MCF 10A (cell line): ENCODE data around the gene ADAMTSL3. TPM values are rescaled to one million over a fixed set of nuclear protein-coding genes. Genes with fewer than 3 reads are reported as not detected.
A peak's percentile ranks its signal among the peaks of the same experiment; 100 is the strongest.

Experiments
- BruUV-seq: library from RNA; stranded (reverse); fragments of 400-500 nt; replicated peaks from 2 replicates; lab custom pipeline; 2021; lab: Mats Ljungman, UMichigan
- CTCF ChIA-PET: fragments of 300-600 bp; sonication (Branson Sonifier 250); formaldehyde crosslinking; extraction: SDS; loops from one replicate; lab custom pipeline; 2021; ENCODE audit warnings: antibody characterized with exemption, inconsistent platforms; lab: Yijun Ruan, JAX
- POLR2A ChIA-PET: fragments of 300-600, 350-650 bp; sonication (Branson Sonifier 250); formaldehyde crosslinking; extraction: SDS; loops from one replicate; lab custom pipeline; 2020; ENCODE audit warnings: antibody characterized with exemption, inconsistent platforms; lab: Yijun Ruan, JAX
- DNase-seq: peaks from one replicate; pipeline ENCODE4 v3.0.0-alpha.2; 2018; ENCODE audit not compliant: unreplicated experiment
- H3K27ac Mint-ChIP-seq: one replicate; pipeline ENCODE4 v1.8.0; 2022; ENCODE audit warnings: mild to moderate bottlenecking, low read depth, mixed read lengths; ENCODE audit not compliant: unreplicated experiment
- H3K27me3 Mint-ChIP-seq: one replicate; pipeline ENCODE4 v1.8.0; 2022; ENCODE audit warnings: mixed read lengths; ENCODE audit not compliant: insufficient read depth, unreplicated experiment
- H3K36me3 Mint-ChIP-seq: one replicate; pipeline ENCODE4 v1.8.0; 2022; ENCODE audit warnings: mild to moderate bottlenecking, moderate library complexity, mixed read lengths; ENCODE audit not compliant: insufficient read depth, unreplicated experiment
- H3K4me1 Mint-ChIP-seq: one replicate; pipeline ENCODE4 v1.8.0; 2022; ENCODE audit warnings: mixed read lengths; ENCODE audit not compliant: insufficient read depth, unreplicated experiment
- H3K4me3 Mint-ChIP-seq: one replicate; pipeline ENCODE4 v1.8.0; 2022; ENCODE audit warnings: mild to moderate bottlenecking, moderate library complexity, mixed read lengths; ENCODE audit not compliant: unreplicated experiment
- H3K9me3 Mint-ChIP-seq: one replicate; pipeline ENCODE4 v1.8.0; 2022; ENCODE audit warnings: mixed read lengths; ENCODE audit not compliant: unreplicated experiment
- CTCF ChIP-seq: fragments of 200-600 bp; IDR thresholded peaks from one replicate; pipeline ENCODE4 v1.8.0; 2022; ENCODE audit warnings: antibody characterized with exemption, mild to moderate bottlenecking; ENCODE audit not compliant: unreplicated experiment
- intact Hi-C: fragments of 100-400 bp; cut with micrococcal nuclease; formaldehyde crosslinking; loops from 2 replicates; pipeline ENCODE4 v1.14.1; 2022
- total RNA-seq: library from RNA; stranded (reverse); gene quantifications from 2 replicates; pipeline ENCODE4 v1.2.3, GENCODE V29; 2022

ADAMTSL3 gene
- total RNA-seq, 1 experiment from 2014 or later, result 1.2 TPM

DNA sequence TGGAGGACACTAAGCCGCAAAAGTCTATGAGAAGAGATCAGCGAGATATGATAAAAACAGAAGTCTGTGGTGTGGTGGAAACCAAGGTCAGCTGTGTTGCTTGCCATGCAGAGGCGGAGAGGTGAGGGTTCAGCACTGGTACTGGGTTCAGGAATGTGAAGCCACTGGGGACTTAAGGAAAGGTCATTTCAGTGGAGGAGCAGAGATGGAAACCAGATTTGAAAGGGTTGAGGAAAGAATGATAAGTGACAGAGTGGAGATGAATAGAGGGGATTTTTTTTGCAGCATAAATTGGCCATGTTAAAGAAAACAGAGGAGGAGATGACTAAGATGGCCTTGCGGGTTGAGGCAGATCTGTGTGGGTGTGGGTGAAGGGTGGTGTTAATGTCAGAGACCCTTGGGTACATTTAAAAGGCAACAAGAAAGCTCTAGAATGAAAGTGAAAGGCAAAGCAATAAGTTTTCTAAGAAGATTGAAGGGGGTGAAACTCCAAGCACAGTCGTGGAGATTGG is 265.5 kb downstream of the ADAMTSL3 start:
- intact Hi-C loops, result no loop called here
- Mint-ChIP-seq H3K27ac (no peak overlapping the region), H3K4me1 (peaks cover 11% of the 10 kb centered on the region), H3K4me3 (no peak overlapping the region), H3K27me3 (no peaks in the 10 kb centered on the region), H3K36me3 (no peaks in the 10 kb centered on the region), H3K9me3 (peaks cover 5% of the 10 kb centered on the region)
- ChIA-PET CTCF (no interaction called here), POLR2A (interaction anchor here (0.7 kb wide), 1 partner anchor 29 kb away, joined by 4 read pairs; no protein-coding TSS in a partner anchor)
- TF ChIP-seq CTCF, result no peak
- no TSS peak for BruUV-seq
- DNase-seq, result no peak

- no peaks in the 10 kb centered on the region for H3K27me3 Mint-ChIP-seq
- no peaks in the 10 kb centered on the region for H3K36me3 Mint-ChIP-seq
- CTCF ChIA-PET, result interaction anchor here (0.6 kb wide), 1 partner anchor 483 kb away, joined by 4 read pairs; no protein-coding TSS in a partner anchor
- intact Hi-C loops, result no loop called here
- peaks cover 5% of the 10 kb centered on the region for H3K9me3 Mint-ChIP-seq
- peaks cover 11% of the 10 kb centered on the region for H3K4me1 Mint-ChIP-seq
- no TSS peak for BruUV-seq
- POLR2A ChIA-PET, result no interaction called here
- no peak for TF ChIP-seq CTCF
- DNase-seq, result no peak
- H3K4me3 Mint-ChIP-seq, result no peak overlapping the region
- H3K27ac Mint-ChIP-seq, result no peak overlapping the region
Measured at GRCh38 chr15:83919978-83920510, 266.1 kb downstream of the ADAMTSL3 start.

DNA sequence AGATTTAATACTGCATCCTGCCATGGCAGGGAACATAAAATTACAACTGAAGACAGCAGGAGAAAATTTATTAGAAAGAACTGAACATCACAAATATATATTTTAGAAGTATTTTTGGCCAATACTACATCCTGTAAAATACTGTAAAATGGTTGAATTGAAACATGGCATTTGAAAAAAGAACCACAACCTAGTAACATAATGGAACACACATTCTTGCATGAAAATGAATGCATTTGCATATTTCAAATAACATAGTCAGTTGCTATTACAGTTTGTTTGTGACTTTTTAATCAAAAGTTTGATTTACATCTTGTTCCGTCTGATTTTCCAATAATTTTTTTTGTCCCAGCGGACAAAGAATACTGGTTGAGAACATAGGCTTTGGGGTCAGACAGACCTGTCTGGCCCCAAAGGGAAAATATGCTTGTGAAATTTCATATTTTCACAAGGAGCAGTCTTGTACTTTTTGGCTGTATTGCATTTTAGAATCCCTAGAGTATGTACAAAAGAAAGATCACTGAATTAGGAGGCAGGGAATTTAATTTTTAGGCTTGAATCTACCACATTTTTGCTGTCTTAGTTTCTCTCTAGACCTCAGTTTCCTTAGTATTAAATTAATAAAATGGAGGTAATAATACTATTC is 268.8 kb downstream of the ADAMTSL3 start:
- peaks cover 18% of the 10 kb centered on the region for H3K4me1 Mint-ChIP-seq
- ChIA-PET CTCF (no interaction called here), POLR2A (no interaction called here)
- peaks cover 5% of the 10 kb centered on the region for H3K9me3 Mint-ChIP-seq
- no peak for DNase-seq
- no peak overlapping the region for H3K27ac Mint-ChIP-seq
- intact Hi-C loops, result no loop called here
- no peak overlapping the region for H3K4me3 Mint-ChIP-seq
- no peaks in the 10 kb centered on the region for H3K36me3 Mint-ChIP-seq
- no TSS peak for BruUV-seq
- TF ChIP-seq CTCF, result no peak
- no peaks in the 10 kb centered on the region for H3K27me3 Mint-ChIP-seq

DNA sequence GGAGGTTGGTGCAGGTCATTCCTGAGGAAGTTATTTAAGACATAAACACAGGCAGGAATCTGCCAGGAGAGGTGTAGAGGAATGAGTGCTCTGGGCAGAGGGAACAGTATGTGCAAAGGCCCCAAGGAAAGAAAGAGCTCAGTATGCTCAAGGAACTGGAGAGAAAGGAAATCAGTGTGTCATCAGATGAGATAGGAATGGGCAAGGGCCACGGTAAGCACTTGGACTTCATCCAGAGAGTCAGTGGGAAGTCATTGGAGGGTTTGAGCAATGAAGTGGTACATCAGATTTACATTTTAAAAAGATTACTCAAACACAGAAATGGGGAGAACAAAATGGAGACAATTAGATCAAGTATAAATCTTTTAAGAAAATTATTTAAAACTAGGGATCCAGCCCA is 272.2 kb downstream of the ADAMTSL3 start:
- Mint-ChIP-seq H3K27me3 (no peaks in the 10 kb centered on the region), H3K36me3 (no peaks in the 10 kb centered on the region), H3K4me3 (no peak overlapping the region), H3K4me1 (peaks cover 7% of the 10 kb centered on the region), H3K27ac (no peak overlapping the region), H3K9me3 (no peaks in the 10 kb centered on the region)
- DNase-seq, result peak; percentile 36
- intact Hi-C loops, result no loop called here
- no TSS peak for BruUV-seq
- POLR2A ChIA-PET, result no interaction called here
- no peak for TF ChIP-seq CTCF
- CTCF ChIA-PET, result no interaction called here
